Neuron (in vitro differentiated cells): Measurements from ENCODE around the gene DOCK11.

Experiments
- H2AFZ ChIP-seq: one replicate; pipeline ENCODE4 v1.6.1; 2013; ENCODE audit warnings: low read depth, mild to moderate bottlenecking, inconsistent platforms, low read length, moderate library complexity
- H3K27me3 ChIP-seq: one replicate; pipeline ENCODE4 v1.6.1; 2013; ENCODE audit warnings: low read length; ENCODE audit not compliant: insufficient read depth
- H3K36me3 ChIP-seq: one replicate; pipeline ENCODE4 v1.6.1; 2013; ENCODE audit warnings: low read length; ENCODE audit not compliant: insufficient read depth
- H3K4me1 ChIP-seq: one replicate; pipeline ENCODE4 v1.6.1; 2013; ENCODE audit warnings: low read length; ENCODE audit not compliant: insufficient read depth
- H3K4me3 ChIP-seq: 2 replicates; pipeline ENCODE4 v1.5.1; 2013; ENCODE audit warnings: mild to moderate bottlenecking, low read length, moderate library complexity
- H3K9me3 ChIP-seq: one replicate; pipeline ENCODE4 v1.6.1; 2013; ENCODE audit warnings: low read length

Gene DOCK11

DNA sequence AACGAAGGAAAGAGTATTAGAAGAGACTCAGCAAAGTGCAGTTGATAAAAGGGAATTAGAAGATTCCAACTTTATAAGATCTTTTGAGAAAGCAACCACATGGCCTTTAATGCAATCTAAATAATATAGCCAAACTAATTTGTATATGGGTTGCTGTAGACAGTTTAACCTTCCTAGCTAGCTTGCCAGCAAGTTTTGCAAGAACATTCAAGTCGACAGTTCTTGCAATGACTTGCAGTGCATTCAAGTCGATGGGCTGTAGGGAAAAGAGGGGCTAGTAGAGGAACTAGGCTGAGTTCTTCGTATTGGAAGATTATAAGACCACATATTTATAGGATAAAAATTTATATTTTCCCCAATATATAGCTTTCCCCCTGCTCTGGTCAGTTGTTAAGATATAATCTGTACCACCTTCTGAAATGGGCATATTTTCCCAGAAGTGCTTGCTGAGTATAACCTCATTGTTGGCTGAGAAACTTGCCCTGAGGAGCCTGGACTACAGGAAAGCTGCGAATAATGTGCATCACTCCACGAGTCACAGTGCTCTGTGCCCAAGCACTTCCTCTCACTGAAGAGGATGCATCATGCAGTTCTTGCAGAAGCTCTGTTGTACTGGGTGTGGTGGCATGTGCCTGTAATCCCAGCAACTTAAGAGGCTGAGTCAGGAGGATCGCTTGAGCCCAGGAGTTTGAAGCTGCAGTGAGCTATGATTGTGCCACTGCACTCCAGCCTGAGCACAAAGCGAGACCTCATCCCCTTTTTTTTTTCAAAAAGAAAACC, 56.7 kb downstream of the DOCK11 start:
- Histone ChIP-seq H3K36me3 (no peaks in the 10 kb centered on the region), H3K4me3 (no peak overlapping the region), H2AFZ (no peak overlapping the region), H3K27me3 (no peaks in the 10 kb centered on the region), H3K9me3 (no peaks in the 10 kb centered on the region), H3K4me1 (no peaks in the 10 kb centered on the region)

DNA sequence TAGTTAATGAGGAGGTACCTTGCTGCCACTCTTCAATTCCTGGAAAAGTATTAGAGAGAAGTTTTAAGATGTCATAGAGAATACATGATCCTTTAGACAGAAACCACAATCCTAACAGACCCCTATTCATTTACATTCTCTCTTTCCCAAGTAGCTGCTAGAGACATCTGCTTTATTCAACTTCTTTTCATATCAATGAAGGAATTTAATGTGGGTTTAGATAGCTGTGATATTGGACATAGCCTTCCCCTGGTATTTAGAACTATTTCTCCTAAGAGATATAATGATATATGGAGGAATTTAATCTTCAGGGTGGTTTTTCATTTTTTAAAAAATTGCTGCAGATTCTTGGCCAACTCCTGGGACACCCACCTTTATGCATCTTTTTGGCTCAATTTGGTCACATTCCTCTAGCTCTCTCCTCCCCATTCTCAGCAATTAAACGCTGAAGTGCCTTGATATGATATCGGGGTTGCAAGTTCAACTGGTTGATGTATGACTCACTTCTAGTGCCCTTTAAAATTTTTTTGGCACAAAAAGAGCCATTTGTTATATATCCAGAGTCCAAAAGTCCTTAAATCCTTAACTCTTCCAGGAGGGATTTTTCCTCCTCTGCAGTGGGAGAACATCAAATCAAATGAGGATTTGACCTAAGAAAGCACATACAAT, 57.6 kb downstream of the DOCK11 start:
- Histone ChIP-seq H3K4me1 (no peaks in the 10 kb centered on the region), H3K4me3 (no peak overlapping the region), H3K9me3 (no peaks in the 10 kb centered on the region), H2AFZ (no peak overlapping the region), H3K36me3 (no peaks in the 10 kb centered on the region), H3K27me3 (no peaks in the 10 kb centered on the region)

DNA sequence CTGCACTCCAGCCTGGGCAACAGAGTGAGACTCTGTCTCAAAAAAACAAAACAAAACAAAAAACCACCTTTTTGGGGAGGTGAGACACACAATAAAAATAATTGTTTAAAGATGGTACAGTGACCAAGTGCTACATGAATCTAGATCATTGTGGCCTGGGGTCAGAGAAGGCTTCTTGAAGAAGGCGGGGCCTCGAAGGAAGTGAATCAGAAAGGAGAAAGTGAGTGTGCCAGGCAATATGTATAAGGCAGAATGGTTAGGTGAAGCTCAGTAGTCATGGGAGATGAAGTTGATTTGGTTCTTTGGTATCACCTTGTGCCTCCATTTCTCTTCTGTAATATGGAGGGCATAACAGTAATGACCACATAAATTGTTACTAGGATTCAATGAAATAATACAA, 58.9 kb downstream of the DOCK11 start:
- H3K4me3 ChIP-seq: no peak overlapping the region
- H3K27me3 ChIP-seq: no peaks in the 10 kb centered on the region
- no peaks in the 10 kb centered on the region for H3K36me3 ChIP-seq
- no peak overlapping the region for H2AFZ ChIP-seq
- H3K9me3 ChIP-seq: no peaks in the 10 kb centered on the region
- H3K4me1 ChIP-seq: no peaks in the 10 kb centered on the region

DNA sequence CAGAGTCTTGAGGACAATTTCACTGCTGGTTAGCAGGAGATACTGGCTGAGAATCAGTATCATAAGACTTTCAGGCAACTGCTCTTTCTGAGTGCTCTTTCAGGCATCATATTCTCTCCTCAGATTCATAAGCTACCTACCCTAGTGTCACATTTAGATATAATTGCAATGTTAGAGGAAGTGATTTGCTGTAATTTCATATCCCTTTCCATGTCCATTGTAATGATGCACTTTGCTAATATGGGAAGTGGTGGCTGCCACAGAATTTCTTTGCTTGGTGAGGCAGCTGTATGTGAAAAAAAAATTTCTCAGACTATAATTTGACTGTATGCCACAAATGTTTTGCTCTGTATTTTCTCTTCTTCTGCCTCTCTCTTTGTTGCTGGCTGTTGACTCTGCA, 63.3 kb downstream of the DOCK11 start:
- Histone ChIP-seq H3K4me1 (peaks cover 10% of the 10 kb centered on the region), H3K4me3 (no peak overlapping the region), H3K9me3 (no peaks in the 10 kb centered on the region), H2AFZ (no peak overlapping the region), H3K36me3 (peaks cover 3% of the 10 kb centered on the region), H3K27me3 (no peaks in the 10 kb centered on the region)

DNA sequence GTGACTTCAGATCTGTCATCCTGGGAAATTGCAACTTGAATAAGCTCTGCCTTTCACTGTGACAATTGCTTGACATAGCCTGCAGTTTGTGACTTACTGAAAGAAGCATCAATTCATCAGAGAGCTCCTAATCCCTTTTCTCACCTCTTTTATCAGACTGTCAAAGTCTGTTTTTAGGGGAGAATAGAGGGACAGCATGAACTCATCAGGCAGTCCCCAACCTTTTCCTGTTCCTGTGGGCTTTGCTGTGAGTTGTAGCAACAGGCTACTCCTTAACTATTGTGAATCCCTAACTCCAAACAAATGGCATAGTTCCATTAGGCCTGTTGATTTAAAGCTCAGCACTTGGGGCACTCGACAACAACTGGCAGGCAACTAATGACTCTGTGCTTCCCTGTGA, 64.9 kb downstream of the DOCK11 start:
- H3K9me3 ChIP-seq: no peaks in the 10 kb centered on the region

DNA sequence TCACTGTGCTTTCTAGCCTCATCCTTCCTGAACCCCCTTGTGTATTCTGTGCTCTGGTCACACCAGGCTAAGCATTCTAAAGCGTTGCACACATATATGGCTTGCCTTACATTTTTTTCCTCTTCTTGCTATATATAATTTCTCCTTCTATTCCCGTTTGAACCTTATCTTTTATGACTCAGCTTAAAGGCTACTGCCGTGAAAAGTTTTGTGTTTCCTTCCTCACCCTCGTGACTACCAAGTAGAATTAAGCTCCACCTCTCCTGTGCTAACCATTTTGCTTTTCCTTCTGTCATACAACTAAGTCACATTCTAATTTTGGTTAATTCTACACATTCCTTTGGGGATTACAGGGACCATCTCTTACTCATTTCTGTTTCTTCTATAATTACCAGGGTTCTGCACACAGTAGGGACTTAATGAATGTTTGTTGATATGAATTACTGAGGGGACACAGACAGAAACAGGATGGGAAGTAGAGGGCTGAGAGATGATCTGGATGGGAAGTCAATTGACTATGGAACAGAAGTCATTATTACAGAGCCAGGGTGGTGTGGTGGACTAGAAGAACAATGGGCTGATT, 67.1 kb downstream of the DOCK11 start:
- Histone ChIP-seq H3K4me3 (no peak overlapping the region), H3K36me3 (peaks cover 3% of the 10 kb centered on the region), H3K4me1 (peaks cover 10% of the 10 kb centered on the region), H3K27me3 (no peaks in the 10 kb centered on the region), H3K9me3 (no peaks in the 10 kb centered on the region), H2AFZ (no peak overlapping the region)

More for the DNA sequence above, 64.9 kb downstream of the DOCK11 start:
- Histone ChIP-seq H3K36me3 (peaks cover 3% of the 10 kb centered on the region), H3K27me3 (no peaks in the 10 kb centered on the region), H2AFZ (no peak overlapping the region), H3K4me3 (no peak overlapping the region), H3K4me1 (peaks cover 10% of the 10 kb centered on the region)

DNA sequence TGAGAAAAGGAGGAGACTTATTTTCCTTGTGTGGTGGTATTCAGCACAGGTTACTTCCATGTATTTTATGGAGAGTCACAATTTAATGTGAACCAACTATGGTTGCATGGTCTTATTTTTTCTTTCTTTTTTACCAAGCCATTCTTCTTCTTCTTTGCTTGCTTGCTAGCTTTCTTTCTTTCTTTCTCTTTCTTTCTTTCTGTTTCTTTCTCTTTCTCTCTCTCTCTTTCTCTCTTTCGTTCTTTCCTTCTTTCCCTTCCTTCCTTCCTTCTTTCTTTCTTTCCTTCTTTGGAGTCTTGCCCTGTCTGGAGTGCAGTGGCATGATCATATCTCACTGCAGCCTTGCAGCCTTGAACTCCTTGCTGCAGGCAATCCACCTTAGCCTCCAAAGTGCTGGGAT, 68.9 kb downstream of the DOCK11 start:
- Histone ChIP-seq H3K4me3 (no peak overlapping the region), H3K9me3 (no peaks in the 10 kb centered on the region), H3K36me3 (peaks cover 3% of the 10 kb centered on the region), H2AFZ (no peak overlapping the region), H3K4me1 (peaks cover 10% of the 10 kb centered on the region), H3K27me3 (no peaks in the 10 kb centered on the region)

DNA sequence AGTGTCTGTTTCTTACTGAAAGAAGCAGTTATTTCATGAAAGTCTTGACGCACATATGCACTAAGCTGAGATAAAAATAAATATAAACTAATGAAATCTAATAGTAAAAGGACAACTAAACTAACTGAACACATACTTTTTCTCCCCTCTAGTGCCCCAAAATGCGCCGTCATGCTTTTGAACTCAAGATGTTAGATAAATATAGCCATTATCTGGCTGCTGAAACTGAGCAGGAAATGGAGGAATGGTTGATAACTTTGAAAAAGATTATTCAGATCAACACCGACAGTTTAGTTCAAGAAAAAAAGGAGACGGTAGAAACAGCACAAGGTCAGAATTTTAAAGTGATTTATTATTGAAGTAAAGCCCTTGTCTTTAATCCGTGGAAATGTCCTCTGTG, 70.2 kb downstream of the DOCK11 start:
- Histone ChIP-seq H2AFZ (no peak overlapping the region), H3K4me3 (no peak overlapping the region), H3K4me1 (peaks cover 8% of the 10 kb centered on the region), H3K27me3 (no peaks in the 10 kb centered on the region), H3K9me3 (no peaks in the 10 kb centered on the region), H3K36me3 (peaks cover 3% of the 10 kb centered on the region)

DNA sequence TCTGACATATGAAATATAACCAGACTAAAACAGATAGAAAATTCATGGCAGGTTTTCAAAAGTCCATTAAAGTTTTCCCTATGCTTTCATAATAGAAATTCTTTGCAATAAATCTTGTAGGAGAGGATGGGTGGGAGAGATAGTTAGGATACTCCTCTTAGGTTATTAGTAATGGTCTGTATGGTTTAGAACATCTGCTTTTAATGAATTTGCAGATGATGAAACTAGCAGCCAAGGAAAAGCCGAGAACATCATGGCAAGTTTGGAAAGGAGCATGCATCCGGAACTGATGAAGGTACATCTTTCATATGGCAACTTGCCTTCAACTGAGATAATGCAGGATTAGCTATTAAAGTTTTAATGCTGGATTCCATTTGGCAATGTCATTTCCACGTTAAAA, 70.7 kb downstream of the DOCK11 start:
- no peak overlapping the region for H2AFZ ChIP-seq
- no peaks in the 10 kb centered on the region for H3K9me3 ChIP-seq
- peaks cover 3% of the 10 kb centered on the region for H3K36me3 ChIP-seq
- H3K4me3 ChIP-seq: no peak overlapping the region
- H3K4me1 ChIP-seq: peaks cover 6% of the 10 kb centered on the region
- H3K27me3 ChIP-seq: no peaks in the 10 kb centered on the region

DNA sequence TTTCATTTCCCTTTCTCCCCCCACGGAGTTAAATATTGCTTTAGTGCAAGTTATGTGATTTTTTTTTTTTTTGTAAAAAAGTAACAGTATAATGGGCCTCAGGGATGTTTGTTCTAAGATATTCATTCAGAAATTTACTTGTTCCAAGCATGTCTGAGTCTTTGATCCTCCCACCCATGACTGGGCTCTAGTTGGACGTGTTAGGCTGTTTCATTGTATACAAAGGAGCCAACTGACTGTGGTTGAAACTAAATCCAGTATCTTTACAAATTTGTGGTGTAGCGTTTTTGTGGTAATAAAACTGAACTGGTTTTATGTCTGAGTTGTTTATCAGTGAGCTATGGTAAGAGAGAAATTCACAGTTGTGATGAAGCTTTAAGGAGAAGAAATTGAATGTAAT, 74.1 kb downstream of the DOCK11 start:
- peaks cover 9% of the 10 kb centered on the region for H3K4me1 ChIP-seq
- no peaks in the 10 kb centered on the region for H3K27me3 ChIP-seq
- H3K9me3 ChIP-seq: no peaks in the 10 kb centered on the region
- H2AFZ ChIP-seq: no peak overlapping the region
- H3K4me3 ChIP-seq: no peak overlapping the region
- peaks cover 2% of the 10 kb centered on the region for H3K36me3 ChIP-seq

DNA sequence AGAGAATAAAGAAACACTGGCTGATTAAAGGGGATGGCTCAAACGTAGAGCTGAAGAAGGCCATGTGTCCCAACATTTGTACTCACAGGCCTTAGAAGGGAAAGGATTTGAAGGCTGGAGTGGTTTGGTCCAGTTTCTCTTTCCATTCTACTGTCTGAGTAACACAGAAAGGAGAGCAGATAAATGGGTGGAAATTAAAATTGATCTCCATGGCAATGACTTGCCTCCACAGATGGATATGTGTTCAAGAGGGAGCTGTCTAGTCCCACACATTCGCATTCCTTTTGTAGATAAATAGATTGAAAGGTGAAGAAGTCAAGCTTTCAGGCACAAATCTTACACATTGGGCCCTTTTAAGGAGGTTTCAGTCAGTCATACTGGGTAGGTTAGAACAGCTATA, 74.6 kb downstream of the DOCK11 start:
- H3K27me3 ChIP-seq: no peaks in the 10 kb centered on the region
- no peaks in the 10 kb centered on the region for H3K9me3 ChIP-seq
- H2AFZ ChIP-seq: no peak overlapping the region
- peaks cover 2% of the 10 kb centered on the region for H3K36me3 ChIP-seq
- peaks cover 11% of the 10 kb centered on the region for H3K4me1 ChIP-seq
- H3K4me3 ChIP-seq: no peak overlapping the region

DNA sequence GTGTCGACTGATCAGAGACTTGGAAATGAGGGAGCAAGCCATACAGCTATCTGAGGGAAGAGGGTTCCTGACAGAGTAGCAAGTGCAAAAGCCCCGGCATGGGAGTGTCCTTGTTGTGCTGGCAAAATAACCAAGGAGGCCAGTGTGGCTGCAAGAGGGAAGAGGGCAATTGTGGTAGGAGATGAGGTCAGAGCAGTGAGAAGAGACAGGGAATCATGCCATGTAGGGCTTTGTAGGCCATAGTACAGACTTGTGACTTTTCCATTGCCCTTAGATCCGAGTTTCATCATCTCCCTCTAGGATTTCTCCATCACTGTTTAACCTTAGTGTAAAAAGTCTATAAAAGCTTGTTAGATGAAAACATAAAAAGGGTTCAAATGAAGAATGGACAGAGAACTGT, 76.2 kb downstream of the DOCK11 start:
- Histone ChIP-seq H3K4me3 (no peak overlapping the region), H3K27me3 (no peaks in the 10 kb centered on the region), H3K9me3 (no peaks in the 10 kb centered on the region), H3K36me3 (peaks cover 2% of the 10 kb centered on the region), H3K4me1 (peaks cover 14% of the 10 kb centered on the region), H2AFZ (no peak overlapping the region)

DNA sequence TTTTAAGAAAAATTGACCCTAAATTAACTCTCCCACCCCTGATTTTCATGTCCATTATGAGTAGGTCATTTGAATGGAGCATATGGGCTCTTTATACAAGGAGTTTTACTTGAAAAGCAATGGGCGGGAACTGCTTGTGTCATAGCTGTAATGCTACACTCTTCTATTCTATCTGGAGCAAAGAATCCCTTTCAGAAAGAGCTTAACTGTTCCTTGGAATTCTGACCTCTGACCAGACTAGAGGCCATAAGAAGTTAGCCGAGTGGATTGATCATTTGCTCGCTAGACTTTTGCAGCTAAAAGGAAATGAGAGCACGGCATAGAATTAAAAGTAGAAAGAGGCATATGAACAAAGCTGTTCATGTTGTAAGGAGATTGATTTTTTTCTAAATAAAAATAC, 79.1 kb downstream of the DOCK11 start:
- H3K9me3 ChIP-seq: no peaks in the 10 kb centered on the region
- H3K4me3 ChIP-seq: no peak overlapping the region
- no peaks in the 10 kb centered on the region for H3K27me3 ChIP-seq
- peaks cover 14% of the 10 kb centered on the region for H3K4me1 ChIP-seq
- H2AFZ ChIP-seq: no peak overlapping the region
- H3K36me3 ChIP-seq: peaks cover 2% of the 10 kb centered on the region
